ENCODE results near the gene METTL8. TPM values are rescaled to one million over a fixed set of nuclear protein-coding genes. Genes with fewer than 3 reads are reported as not detected.

Gene METTL8
- total RNA-seq, 1 experiment from 2014 or later: 55.1 TPM

- H3K36me3 Mint-ChIP-seq (ENCODE audit: insufficient read depth, unreplicated experiment): peaks cover 6% of the 10 kb centered on the region
- peak overlapping the region; percentile 94 for H3K27ac Mint-ChIP-seq (ENCODE audit: low read depth, unreplicated experiment)
- ChIA-PET POLR2A (interaction anchor here (0.7 to 5.0 kb wide), 22 partner anchors 10 to 480 kb away, joined by 3 to 53 read pairs (median 5); partner anchors contain the start of genes DCAF17, GORASP2, METTL8 and TLK1), CTCF (interaction anchor here (0.5 to 2.2 kb wide), 9 partner anchors 9 to 481 kb away, joined by 3 to 7 read pairs (median 3); partner anchors contain the start of gene GORASP2)
- peak; percentile 71 for DNase-seq (ENCODE audit: unreplicated experiment)
- peaks cover 38% of the 10 kb centered on the region for H3K4me1 Mint-ChIP-seq (ENCODE audit: insufficient read depth, unreplicated experiment)
- H3K4me3 Mint-ChIP-seq (ENCODE audit: unreplicated experiment): peak overlapping the region; percentile 81
- no peak for TF ChIP-seq CTCF (IDR thresholded peaks at IDR 0.05; ENCODE audit: unreplicated experiment)
- BruUV-seq (replicated peaks): no TSS peak
- intact Hi-C loops (cut with micrococcal nuclease): no loop called here
- peaks cover 4% of the 10 kb centered on the region for H3K9me3 Mint-ChIP-seq (ENCODE audit: unreplicated experiment)
- no peaks in the 10 kb centered on the region for H3K27me3 Mint-ChIP-seq (ENCODE audit: insufficient read depth, unreplicated experiment)
Measured at GRCh38 chr2:171410101-171410500, 23.7 kb downstream of the METTL8 start.

- no peak for TF ChIP-seq CTCF (IDR thresholded peaks at IDR 0.05; ENCODE audit: unreplicated experiment)
- peak; percentile 46 for DNase-seq (ENCODE audit: unreplicated experiment)
- ChIA-PET CTCF (interaction anchor here (0.5 to 2.2 kb wide), 6 partner anchors 10 to 480 kb away, joined by 3 to 7 read pairs (median 4); partner anchors contain the start of gene GORASP2), POLR2A (interaction anchor here (1.0 to 5.0 kb wide), 16 partner anchors 9 to 480 kb away, joined by 3 to 53 read pairs (median 6); partner anchors contain the start of genes DCAF17, GORASP2, METTL8 and TLK1)
- Mint-ChIP-seq H3K9me3 (ENCODE audit: unreplicated experiment) (peaks cover 8% of the 10 kb centered on the region), H3K4me1 (ENCODE audit: insufficient read depth, unreplicated experiment) (peaks cover 44% of the 10 kb centered on the region), H3K27me3 (ENCODE audit: insufficient read depth, unreplicated experiment) (no peaks in the 10 kb centered on the region), H3K4me3 (ENCODE audit: unreplicated experiment) (peak overlapping the region; percentile 81), H3K27ac (ENCODE audit: low read depth, unreplicated experiment) (peak overlapping the region; percentile 94), H3K36me3 (ENCODE audit: insufficient read depth, unreplicated experiment) (peaks cover 6% of the 10 kb centered on the region)
- no TSS peak for BruUV-seq (replicated peaks)
- intact Hi-C loops (cut with micrococcal nuclease): loop anchor here (2.0 kb wide), 1 partner anchor 137 kb away; no protein-coding TSS in a partner anchor
Measured at GRCh38 chr2:171409436-171409971, 24.3 kb downstream of the METTL8 start.

GRCh38 chr2:171407676-171408044 is 26.1 kb downstream of the METTL8 start:
- no TSS peak for BruUV-seq (replicated peaks)
- Mint-ChIP-seq H3K36me3 (ENCODE audit: insufficient read depth, unreplicated experiment) (no peaks in the 10 kb centered on the region), H3K9me3 (ENCODE audit: unreplicated experiment) (peaks cover 8% of the 10 kb centered on the region), H3K27ac (ENCODE audit: low read depth, unreplicated experiment) (no peak overlapping the region), H3K4me3 (ENCODE audit: unreplicated experiment) (no peak overlapping the region), H3K4me1 (ENCODE audit: insufficient read depth, unreplicated experiment) (peaks cover 59% of the 10 kb centered on the region), H3K27me3 (ENCODE audit: insufficient read depth, unreplicated experiment) (no peaks in the 10 kb centered on the region)
- intact Hi-C loops (cut with micrococcal nuclease): loop anchor here (2.0 kb wide), 1 partner anchor 135 kb away; no protein-coding TSS in a partner anchor
- DNase-seq (ENCODE audit: unreplicated experiment): no peak
- ChIA-PET CTCF (interaction anchor here (1.6 kb wide), 1 partner anchor 9 kb away, joined by 3 read pairs; no protein-coding TSS in a partner anchor), POLR2A (interaction anchor here (1.1 to 5.0 kb wide), 6 partner anchors 9 to 251 kb away, joined by 3 to 49 read pairs (median 3); partner anchors contain the start of genes DCAF17 and METTL8)
- no peak for TF ChIP-seq CTCF (IDR thresholded peaks at IDR 0.05; ENCODE audit: unreplicated experiment)

GRCh38 chr2:171407030-171407675 is 26.6 kb downstream of the METTL8 start:
- Mint-ChIP-seq H3K4me1 (ENCODE audit: insufficient read depth, unreplicated experiment) (peaks cover 59% of the 10 kb centered on the region), H3K27ac (ENCODE audit: low read depth, unreplicated experiment) (no peak overlapping the region), H3K4me3 (ENCODE audit: unreplicated experiment) (no peak overlapping the region), H3K27me3 (ENCODE audit: insufficient read depth, unreplicated experiment) (no peaks in the 10 kb centered on the region), H3K36me3 (ENCODE audit: insufficient read depth, unreplicated experiment) (no peaks in the 10 kb centered on the region), H3K9me3 (ENCODE audit: unreplicated experiment) (peaks cover 9% of the 10 kb centered on the region)
- no peak for DNase-seq (ENCODE audit: unreplicated experiment)
- intact Hi-C loops (cut with micrococcal nuclease): no loop called here
- ChIA-PET POLR2A (interaction anchor here (1.1 to 5.0 kb wide), 6 partner anchors 9 to 251 kb away, joined by 3 to 49 read pairs (median 3); partner anchors contain the start of genes DCAF17 and METTL8), CTCF (interaction anchor here (1.6 kb wide), 1 partner anchor 9 kb away, joined by 3 read pairs; no protein-coding TSS in a partner anchor)
- no peak for TF ChIP-seq CTCF (IDR thresholded peaks at IDR 0.05; ENCODE audit: unreplicated experiment)
- no TSS peak for BruUV-seq (replicated peaks)

Measured in MCF 10A (cell line).